Right renal cortex interstitium (tissue), 3 donors: ENCODE measurements around the gene SEMA4B. TPM values are rescaled to one million over a fixed set of nuclear protein-coding genes. Genes with fewer than 3 reads are reported as not detected.
A peak's percentile ranks its signal among the peaks of the same experiment; 100 is the strongest.
"Not testable (repeated sequence)": the region's sequence is repeated elsewhere in the genome, so short reads cannot be mapped to it uniquely, and the experiment has no call there.

ENCODE experiments used
- DNase-seq, 3 donors: peaks; one replicate each; pipeline ENCODE4 v3.0.0-alpha.2; 2013; ENCODE audit warnings: low read depth in 3 of 3, low spot score in 2 of 3
- polyA plus RNA-seq, 3 donors: library from polyadenylated mRNA; unstranded; fragments of 120-200 nt; gene quantifications; one replicate each; pipeline ENCODE4 v1.2.1, GENCODE V29; 2013; ENCODE audit not compliant: insufficient read length in 3 of 3

SEMA4B gene
- polyA plus RNA-seq, 3 donors, result 32.3 to 39.4 (median 33.0) TPM

DNA sequence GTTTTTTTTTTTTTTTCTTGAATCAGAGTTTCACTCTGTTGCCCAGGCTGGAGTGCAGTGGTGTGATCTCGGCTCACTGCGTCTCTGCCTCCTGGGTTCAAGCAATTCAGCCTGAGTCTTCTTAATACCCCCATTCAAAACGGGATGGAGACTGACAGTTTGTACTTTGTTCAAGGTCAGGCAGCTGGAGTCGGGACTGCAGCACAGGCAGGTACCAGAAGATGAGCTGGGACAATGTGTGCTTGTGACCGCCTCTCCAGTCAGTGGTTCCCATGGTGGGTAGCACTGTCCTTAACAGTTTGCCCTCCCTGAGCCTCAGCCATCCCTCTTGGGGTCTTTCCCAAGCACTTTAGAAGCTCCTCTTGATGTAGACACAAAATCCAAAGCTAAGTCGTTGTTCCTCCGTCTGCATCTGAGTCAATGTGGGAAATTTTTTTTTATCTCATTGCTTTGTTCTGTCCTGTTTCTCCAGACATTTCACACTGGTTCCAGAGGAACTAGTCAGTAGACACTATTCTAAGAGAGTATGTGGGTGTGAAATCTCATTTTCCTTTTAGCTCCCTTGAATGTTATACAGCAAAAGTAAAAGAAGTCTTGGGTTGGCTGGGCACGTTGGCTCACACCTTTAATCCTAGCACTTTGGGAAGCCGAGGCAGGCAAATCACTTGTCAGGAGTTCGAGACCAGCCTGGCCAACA, 43.0 kb downstream of the SEMA4B start:
- no peak for DNase-seq

DNA sequence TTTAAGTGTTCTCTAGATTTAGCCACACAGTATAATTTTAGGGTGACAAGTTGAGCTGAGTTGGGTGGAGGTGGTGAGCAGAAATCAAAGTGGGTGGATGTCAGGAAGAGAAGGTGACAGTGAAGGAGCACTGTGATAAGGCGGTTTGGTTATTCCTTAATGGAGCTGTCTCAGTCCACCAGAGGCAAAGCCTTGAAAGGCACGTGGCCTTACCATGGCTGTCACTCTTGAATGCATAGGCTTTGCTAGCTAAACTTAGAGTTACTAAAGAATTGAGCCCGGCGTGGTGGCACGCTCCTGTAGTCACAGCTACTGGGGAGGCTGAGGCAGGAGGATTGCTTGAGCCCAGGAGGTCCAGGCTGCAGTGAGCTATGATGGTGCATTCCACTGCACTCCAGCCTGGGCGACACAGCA, 47.7 kb downstream of the SEMA4B start:
- no peak for DNase-seq

DNA sequence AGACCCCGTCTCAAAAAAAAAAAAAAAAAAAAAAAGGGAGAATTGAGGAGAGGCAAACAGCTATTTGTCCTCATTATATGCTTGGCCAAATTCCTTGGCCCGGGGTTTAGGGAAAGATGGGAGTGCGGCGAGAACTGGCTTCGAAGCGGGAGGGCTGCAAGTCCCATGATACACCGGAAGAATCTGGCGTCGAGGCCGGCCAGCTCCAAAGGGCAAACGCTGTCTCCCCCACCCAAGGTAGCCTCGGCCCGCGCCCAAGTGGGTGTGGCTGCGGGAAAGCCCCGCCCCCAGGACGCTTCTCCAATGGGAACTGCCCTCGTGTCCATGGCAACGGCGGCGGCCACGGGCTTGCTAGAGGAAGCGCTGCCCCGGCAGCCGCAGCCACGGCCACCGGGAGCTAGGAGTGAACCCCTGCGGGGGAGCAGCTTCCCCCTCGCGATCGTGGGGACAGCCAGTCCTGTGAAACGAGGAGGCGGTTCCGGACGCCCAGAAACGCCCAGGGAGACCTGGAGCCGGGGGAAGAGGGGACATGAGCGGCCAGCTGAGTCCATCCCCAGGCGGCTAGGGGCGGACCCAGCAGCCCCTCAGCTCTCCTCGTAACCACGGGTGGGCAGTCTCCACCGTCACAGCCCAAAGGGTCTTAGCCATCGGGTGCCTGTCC, 48.2 kb downstream of the SEMA4B start, which contains the start of gene TTLL13:
TTLL13 (plus strand) TSS at position 354 of the 661 bp plus-strand sequence. CDS start 1,075 bp downstream, outside the sequence.
- peak in 2 of 3 donors; percentile 48 to 78 for DNase-seq

DNA sequence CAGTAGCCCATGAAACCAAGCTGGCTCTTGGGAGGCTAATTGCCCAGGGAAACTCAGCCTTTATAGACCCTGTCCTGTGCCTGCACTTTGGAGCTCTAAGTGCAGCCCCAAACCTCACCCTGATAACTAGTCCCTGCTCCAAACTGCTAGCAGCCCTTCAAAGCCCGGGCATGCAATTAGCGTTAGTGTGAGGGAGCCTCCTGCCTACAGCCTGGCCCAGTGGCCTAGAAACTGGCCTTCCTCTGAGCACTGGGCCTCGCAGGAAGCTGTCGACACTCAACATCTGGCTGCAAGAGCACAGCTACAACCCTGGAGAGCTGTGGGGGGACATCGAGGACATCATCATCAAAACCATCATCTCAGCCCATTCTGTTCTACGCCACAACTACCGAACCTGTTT, 56.6 kb downstream of the SEMA4B start:
- DNase-seq, result no peak

DNA sequence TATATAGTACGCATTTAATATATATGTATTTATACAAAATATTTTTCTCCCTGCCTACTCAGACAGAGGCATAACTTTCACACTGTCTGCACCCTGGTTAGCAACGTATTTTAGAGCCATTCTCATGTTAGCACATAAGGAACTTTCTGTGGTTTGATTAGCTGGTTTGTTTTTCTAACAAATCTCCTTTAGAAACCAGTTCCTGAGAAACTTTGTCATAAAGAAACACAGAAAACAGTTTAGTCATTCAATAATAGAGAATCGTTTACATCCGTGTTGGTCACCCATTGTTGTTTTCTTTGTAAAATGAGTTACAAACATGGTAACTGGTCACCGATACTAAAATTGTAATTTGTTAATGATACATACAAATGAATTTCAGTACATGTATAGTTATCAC, 58.4 kb downstream of the SEMA4B start:
- DNase-seq, result no peak

DNA sequence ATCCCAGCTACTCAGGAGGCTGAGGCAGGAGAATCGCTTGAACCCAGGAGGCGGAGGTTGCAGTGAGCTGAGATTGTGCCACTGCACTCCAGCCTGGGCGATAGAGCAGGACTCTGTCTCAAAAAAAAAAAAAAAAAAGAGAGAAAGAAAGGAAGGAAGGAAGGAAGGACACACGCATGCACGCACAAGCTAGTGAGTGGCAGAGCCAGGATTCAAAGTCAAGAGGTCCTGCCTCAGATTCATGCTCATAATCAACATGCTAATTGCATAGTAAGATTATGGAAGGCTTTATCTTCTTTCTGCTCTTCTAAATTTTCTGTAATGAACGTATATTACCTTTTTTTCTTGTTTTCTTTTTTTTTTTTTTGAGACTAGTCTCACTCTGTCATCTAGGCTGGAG, 59.6 kb downstream of the SEMA4B start:
- not testable (repeated sequence) for DNase-seq

DNA sequence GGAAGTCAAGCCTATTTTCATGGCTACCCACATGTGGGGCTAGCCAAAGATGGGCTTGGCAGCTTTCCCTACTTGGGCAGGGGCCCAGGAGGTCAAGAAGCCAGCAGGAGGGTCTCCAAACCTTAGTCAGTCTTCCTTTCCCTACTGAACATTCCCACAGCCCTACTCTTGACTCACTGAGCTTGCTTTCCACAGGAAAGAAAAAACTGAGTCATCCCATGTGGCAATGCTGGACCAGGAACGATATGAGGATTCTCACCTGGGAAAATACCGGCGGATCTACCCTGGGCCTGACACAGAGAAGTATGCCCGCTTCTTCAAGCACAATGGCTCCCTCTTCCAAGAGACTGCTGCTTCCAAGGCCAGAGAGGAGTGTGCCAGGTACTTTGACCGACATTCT, 60.7 kb downstream of the SEMA4B start:
- no peak for DNase-seq

DNA sequence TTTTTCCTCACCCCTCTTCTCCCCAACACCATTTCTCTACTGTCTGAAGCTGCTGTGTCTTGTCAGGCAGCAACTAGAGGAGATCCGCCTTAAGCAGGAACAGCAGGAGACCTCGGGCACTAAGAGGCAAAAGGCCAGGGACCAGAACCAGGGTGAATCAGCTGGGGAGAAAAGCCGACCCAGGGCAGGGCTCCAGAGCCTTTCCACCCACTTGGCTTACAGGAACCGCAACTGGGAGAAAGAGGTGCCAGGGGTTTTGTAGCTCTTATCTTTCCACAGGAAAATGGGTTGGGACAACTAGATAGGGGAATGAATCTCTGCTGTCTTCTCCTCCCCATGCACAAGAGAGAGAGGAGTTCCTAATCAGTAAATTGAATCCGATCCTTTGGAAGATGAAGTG, 61.3 kb downstream of the SEMA4B start:
- DNase-seq, result no peak

DNA sequence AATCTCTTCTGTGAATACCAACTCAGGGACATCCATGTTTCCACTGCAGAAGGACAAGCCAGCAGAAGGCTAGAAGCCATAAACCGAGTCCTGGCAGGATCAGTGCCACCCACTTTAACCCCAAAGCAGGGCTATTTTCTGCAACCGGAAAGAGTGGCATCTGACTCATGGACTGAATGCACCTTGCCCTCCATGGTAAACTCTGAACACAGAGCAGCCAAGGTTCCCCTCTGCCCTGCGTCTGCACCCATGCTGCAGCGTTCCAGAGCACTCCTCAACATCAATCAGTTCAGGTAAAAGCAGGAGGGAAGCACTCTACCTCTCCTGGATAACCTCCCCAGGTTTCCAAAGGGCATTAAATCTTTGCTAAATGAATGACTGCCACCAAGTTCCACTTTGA, 63.5 kb downstream of the SEMA4B start:
- no peak for DNase-seq

DNA sequence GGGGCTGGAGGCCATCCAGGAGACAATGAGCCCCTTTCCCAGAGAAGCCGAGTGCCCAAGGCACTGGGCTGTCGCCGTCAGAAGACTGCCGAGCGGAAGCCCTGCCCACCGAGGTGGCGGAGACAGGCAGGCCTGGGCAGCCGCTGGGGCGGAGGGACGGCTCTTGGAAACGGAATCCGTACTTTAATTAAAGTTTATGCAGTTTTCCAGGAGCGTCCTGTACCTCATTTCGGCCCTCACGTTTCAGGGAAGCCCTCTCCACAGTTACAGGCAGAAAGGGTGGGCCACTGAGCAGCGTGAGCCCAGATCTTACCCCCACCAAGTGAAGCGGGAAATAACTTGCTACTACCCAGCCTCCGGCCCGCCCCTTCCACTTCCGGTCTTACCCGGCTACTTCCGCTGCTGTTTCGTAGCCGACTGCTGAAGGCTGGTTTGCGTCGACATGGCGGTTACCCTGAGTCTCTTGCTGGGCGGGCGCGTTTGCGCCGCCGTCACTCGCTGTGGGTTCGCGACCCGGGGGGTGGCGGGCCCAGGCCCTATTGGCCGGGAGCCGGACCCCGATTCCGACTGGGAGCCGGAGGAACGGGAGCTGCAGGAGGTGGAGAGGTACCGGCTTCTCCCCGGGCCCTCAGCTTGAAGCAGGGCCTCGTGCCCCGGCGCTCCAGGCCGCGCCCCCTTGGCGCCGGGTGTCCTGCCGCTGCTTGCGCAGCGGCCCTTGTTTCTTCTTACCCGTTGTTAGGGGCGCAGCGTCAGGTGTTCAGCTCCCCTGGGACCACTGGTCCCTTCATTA, 64.3 kb downstream of the SEMA4B start, which contains the start of gene NGRN:
NGRN (plus strand) TSS at position 402 of the 790 bp plus-strand sequence; CDS start at position 443, 41 bp downstream.
- peak; percentile 87 to 92 (median 90) for DNase-seq

DNA sequence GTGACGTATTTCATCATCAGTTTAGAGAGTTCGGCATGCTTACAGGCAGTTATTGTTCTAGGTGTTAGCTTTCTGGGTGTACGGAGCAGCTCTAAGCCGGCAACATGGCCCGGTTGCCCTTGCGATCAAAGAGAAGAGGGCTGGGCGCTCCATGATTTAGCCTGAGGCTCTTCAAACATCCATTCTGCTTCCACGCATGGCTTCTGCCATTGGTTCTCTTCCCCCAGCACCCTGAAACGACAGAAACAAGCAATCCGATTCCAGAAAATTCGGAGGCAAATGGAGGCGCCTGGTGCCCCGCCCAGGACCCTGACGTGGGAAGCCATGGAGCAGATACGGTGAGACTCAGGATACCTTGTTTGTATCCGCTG, 64.9 kb downstream of the SEMA4B start:
- no peak for DNase-seq

DNA sequence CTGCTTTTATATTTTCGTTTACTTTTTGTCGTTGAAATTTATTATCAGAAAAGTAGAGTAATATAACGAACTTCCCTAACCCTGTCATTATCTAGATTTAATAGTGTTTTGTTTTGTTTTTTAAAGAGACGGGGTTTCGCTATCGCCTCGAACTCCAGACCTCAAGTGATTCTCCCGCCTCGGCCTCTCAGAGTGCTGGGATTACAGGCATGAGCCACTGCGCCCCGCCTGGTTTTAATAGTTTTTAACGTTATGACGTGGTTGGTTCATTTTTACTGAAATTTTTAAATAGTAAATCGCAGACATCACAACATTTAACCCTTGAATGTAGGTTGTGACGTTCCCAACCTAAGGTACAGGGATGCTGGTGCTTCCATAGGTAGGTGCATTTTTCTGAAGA, 65.4 kb downstream of the SEMA4B start:
- no peak for DNase-seq

DNA sequence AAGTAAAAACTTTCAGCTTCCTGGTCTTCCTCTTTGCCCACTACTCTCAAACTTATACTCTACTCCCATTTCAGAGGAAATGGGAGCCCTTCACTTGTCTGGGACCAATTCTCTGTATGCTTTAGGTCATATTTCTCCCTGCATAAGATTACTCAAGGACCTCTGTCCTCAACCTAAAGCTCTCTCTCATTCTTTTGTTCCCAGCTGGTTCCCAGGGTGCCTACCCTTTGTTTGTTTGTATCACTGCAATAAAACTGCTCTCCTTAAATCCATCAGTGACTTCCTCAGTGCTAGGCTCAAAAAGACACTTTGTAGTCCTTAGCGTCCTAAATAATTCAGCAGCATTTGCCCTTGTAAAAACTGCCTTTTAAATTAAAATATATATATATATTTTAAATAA, 67.3 kb downstream of the SEMA4B start:
- DNase-seq, result no peak

DNA sequence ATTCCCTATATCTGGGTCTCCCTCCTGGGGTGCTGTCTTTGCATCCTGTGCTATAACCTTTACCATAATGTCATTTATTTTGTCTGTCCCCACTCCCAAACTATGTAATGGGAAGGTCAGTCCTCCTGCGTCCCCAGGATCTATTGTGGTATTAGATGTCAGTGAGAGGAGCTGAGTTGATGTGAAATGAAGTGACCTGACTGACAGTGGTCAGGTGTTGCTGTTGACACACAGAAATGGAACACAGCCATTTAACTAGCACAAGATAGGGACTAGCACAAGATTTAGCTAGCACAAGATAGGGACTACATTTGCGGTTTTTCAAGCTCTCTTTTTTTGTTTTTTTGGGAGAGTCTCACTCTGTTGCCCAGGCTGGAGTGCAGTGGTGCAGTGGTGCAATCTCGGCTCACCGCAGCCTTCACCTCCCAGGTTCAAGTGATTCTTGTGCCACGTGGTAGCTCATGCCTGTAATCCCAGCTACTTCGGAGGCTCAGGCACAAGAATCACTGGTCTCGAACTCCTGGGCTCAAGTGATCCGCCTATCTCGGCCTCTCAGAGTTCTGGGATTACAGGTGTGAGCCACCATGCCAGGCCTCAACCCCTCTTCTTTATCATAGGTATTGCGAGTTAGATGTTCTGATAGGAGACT, 69.5 kb downstream of the SEMA4B start:
- DNase-seq, result no peak

DNA sequence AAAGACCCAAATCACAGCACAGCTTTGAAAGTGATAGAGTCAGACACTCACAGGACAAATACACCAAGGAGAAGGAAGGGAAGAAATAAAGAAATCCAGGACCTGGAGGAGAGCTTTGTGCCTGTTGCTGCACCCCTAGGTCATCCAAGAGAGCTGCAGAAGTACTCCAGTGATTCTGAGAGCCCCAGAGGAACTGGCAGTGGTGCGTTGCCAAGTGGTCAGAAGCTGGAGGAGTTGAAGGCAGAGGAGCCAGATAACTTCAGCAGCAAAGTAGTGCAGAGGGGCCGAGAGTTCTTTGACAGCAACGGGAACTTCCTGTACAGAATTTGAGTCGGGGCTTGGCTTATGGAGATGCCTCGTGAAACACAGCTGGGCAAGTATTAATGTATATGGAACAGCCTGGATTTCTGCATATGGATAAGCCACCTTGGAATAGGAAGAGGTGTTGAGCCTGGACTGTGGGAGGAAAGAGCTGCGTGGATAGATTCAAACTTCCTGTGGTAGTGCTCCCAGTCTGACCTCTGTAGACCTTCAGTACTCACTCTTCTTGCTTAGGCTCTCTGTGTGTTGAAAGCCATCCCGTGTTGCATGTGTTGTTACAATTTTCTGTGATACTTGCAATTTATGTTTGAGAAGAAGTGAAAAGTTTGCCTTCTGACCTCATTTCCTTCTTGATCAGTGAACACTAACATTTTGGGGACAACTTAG, 70.5 kb downstream of the SEMA4B start:
- no peak for DNase-seq

DNA sequence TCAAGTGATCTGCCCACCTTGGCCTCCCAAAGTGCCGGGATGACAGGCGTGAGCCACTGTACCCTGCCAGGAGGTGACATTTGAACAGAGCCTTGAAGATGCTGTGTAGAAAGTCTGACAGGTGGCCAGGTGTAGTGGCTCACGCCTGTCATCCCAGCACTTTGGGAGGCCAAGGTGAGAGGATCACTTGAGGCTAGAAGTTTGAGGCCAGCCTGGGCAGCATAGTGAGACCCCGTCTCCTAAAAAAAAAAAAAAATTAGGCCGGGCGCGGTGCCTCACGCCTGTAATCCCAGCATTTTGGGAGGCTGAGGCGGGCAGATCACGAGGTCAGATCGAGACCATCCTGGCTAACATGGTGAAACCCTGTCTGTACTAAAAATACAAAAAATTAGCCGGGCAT, 77.3 kb downstream of the SEMA4B start:
- not testable (repeated sequence) for DNase-seq
